Hypothalamus (tissue), 51 donors: ENCODE data around the gene IP6K1.
"Not testable (repeated sequence)": the region's sequence is repeated elsewhere in the genome, so short reads cannot be mapped to it uniquely, and the experiment has no call there.

Experiments used
- DNase-seq, 51 donors: peaks; one replicate each; lab custom pipeline; 2025; lab: John Stamatoyannopoulos, UW

IP6K1 gene

GRCh38 chr3:49772703-49773102 lies 13.6 kb downstream of the IP6K1 start:
- no peak for DNase-seq

DNA sequence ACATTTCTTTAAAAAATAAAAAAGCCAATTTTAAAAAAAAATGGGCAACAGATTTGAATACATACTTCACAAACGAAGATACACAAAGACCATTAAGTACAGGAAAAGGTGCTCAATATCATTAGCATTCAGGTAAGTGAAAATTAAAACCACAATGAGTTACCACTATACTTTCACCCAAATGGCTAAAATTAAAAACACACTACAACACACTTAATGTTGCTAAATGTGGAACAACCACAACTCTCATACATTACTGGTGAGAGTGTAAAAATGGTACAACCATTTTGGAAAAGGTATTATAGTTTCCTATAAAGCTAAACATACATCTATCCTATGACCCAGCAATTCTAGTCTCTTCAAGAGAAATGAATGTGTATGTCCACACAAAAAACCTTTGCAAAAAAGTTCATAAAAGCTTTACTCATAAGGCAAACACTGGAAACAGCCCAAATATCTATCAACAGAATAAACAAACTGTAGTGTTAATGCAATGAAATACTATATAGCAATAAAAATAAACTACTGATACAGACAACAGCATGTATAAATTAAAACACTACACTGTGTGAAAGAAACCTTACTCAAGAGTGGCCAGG lies 14.9 kb downstream of the IP6K1 start:
- no peak for DNase-seq

- DNase-seq = no peak
These were observed 16.4 kb downstream of the IP6K1 start for GRCh38 chr3:49769926-49770325.

DNA sequence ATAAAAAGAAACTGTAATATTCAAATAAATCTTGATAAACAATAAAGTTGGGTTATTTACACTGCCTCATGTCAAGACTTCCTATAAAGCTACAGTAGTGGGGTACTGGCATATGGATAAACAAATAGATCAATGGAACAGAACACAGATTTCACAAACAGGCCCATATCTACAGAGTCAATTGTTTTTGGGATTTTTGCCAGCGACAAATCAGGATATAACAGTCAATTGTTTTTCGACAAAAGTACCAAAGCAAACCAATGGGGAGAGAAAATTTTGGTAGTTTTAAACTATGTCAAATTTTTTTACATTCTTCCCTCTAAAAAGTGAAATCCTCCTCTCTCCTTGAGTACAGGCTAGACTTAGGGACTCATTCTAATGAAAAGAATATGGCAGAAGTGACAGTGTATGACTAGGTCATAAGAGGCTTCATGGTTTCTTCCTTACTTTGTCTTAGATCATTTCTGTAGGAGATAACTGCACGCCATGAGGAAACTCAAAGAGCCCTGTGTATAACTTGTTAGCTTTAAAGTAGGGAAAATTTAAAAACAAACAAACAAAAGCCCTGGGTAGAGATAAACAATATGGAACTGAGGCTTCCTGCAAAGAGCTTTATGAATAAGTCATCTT lies 16.9 kb downstream of the IP6K1 start:
- no peak for DNase-seq

GRCh38 chr3:49763981-49764380 lies 22.4 kb downstream of the IP6K1 start:
- DNase-seq = no peak

DNA sequence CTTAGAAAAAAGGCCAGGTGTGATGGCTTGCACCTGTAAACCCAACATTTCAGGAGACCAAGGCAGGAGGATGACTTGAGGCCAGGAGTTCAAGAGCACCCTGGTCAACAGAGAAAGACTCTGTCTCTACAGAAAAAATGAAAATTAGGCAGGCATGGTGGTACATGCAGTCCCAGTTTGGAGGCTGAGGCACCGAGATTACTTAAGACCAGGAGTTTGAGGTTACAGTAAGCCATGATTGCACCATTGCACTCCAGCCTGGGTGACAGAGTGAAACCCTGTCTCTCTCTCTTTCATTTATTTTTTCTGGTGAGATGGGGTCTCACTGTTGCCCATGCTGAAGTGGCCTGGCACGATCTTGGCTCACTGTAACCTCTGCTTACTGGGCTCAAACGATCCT lies 24.7 kb downstream of the IP6K1 start:
- DNase-seq = no peak

- no peak for DNase-seq
These were observed 27.1 kb downstream of the IP6K1 start for GRCh38 chr3:49759226-49759625.

DNA sequence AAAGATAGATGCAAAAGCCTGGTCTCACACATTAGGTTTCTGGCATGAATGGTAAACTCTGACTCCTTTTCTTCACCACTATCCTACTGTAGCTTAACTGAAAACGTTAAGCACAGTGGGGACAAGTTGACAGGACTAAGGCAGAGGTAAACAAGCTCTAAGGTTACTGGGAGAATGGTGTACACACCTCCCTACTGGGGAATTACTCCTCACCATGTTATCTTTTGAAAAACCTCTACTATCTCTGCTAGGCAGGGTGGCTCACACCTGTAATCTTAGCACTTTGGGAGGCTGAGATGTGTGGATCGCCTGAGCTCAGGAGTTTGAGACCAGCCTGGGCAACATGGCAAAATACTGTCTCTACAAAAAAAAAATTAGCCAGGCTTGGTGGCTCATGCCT lies 29.1 kb downstream of the IP6K1 start:
- DNase-seq = no peak

- no peak for DNase-seq
These were observed 30.3 kb downstream of the IP6K1 start for GRCh38 chr3:49756036-49756435.

DNA sequence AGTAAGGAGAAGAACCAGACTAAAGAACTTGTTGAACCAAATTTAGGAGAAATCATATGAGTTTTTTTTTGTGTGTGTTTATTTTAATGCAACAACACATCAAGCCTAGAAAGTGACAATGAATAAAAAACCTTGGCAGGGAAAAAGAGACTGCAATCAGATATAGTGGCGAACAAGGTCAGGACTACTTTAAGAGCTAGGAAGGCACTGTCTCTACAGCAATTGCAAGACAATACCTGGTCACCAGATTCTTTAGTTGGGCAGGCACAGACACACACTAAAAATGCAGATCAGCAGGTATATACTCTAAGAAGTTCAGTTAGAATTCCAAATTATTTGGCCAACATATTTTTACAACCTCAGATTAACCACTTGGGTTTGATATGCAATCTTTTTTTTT lies 31.8 kb downstream of the IP6K1 start:
- no peak for DNase-seq

- DNase-seq = no peak
These were observed 34.8 kb downstream of the IP6K1 start for GRCh38 chr3:49751501-49751900.

GRCh38 chr3:49750056-49750455 lies 36.3 kb downstream of the IP6K1 start:
- DNase-seq = no peak

GRCh38 chr3:49748874-49749273 lies 37.5 kb downstream of the IP6K1 start:
- DNase-seq = not testable (repeated sequence)

- no peak for DNase-seq
These were observed 38.4 kb downstream of the IP6K1 start for GRCh38 chr3:49747792-49748480.

GRCh38 chr3:49745986-49746385 lies 40.4 kb downstream of the IP6K1 start:
- no peak for DNase-seq

DNA sequence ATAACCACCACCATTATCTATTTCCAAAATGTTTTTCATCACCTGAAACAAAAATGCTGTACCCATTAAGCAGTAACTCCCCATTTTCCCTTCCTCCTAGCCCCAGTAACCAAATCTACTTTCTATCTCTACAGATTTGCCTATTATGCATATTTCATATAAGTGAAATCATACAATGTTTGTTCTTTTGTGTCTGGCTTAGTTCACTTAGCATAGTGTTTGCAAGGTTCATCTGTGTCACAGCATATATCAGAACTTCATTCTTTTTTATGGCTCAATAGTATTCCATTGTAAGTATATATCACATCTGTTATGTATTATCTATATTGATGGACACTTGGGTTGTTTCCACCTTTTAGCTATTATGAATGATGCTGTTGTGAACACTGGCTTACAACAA lies 45.9 kb downstream of the IP6K1 start:
- no peak for DNase-seq

GRCh38 chr3:49738067-49738713 lies 48.2 kb downstream of the IP6K1 start:
- DNase-seq = no peak

DNA sequence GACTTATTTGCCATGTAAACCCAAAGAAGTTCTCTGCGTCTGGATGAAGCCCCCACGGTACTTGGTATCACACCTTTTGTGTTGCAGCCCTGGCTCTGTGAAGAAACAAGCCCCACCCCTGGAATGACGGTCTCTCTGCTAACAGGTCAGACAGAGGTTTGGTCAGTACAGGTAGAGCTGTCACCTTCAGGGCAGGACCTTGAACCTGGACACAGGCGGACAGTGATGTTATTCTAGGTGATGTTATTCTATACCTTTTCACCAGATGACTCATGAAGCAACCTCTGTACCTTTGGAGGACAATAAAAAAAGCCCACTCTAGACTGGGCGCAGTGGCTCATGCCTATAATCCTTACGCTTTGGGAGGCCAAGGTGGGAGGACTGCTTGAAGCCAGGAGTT lies 51.6 kb downstream of the IP6K1 start:
- DNase-seq = no peak

GRCh38 chr3:49733551-49733950 lies 52.8 kb downstream of the IP6K1 start:
- no peak for DNase-seq

- no peak for DNase-seq
These were observed 53.7 kb downstream of the IP6K1 start for GRCh38 chr3:49732597-49732996.

DNA sequence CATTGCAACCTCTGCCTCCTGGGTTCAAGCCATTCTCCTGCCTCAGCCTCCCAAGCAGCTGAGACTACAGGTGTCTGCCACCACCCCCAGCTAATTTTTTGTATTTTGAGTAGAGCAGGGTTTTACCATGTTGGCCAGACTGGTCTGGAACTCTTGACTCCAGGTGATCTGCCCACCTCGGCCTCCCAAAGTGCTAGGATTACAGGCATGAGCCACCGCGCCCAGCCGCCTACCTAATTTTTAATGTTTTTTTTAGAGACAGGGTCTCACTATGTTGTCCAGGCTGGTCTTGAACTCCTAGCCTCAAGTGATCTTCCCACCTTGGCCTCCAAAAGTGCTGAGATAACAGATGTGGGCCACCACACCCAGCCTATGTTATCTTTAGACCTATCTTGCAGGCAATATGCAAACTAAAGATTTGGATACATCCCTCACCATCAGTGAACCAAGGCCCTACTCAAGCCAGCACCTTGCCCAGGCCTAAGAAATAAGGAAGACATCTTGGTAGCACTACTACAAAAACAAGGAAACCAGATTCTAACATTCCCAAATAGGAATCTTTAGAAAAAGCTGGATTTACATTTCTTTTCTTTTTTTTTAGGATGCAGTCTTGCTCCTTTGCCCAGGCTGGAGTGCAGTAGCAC lies 56.3 kb downstream of the IP6K1 start:
- DNase-seq = no peak
